ENCODE measurements around the gene LARGE1.

- TF ChIP-seq CTCF (IDR thresholded peaks at IDR 0.05), result no peak
- TF ChIP-seq POLR2A (IDR thresholded peaks at IDR 0.05), result no peak
Measured at GRCh38 chr22:33397381-33397907, 522.8 kb downstream of the LARGE1 start.
